Measurements from ENCODE around the gene ROR2.

The ROR2 gene

DNA sequence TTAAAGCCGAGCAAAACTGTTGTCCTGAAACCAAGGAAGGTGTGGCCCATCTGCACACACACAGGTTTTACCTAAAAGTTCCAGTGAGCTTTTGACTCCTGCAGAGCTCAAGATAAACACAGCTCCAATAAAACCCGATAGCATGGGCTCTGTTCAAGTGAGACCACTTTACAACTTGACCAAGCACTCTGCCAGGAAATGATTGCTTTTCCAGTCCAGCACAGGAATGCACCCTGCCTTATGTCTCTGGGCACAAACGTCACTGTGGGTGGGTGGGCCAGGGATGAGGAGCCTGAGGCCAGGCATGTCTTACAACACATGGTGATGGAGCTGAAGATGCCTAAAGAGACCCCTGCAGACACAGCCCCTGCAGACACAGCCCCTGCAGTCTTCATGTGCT lies 115.3 kb downstream of the ROR2 start:
- TF ChIP-seq, protein P1, sequence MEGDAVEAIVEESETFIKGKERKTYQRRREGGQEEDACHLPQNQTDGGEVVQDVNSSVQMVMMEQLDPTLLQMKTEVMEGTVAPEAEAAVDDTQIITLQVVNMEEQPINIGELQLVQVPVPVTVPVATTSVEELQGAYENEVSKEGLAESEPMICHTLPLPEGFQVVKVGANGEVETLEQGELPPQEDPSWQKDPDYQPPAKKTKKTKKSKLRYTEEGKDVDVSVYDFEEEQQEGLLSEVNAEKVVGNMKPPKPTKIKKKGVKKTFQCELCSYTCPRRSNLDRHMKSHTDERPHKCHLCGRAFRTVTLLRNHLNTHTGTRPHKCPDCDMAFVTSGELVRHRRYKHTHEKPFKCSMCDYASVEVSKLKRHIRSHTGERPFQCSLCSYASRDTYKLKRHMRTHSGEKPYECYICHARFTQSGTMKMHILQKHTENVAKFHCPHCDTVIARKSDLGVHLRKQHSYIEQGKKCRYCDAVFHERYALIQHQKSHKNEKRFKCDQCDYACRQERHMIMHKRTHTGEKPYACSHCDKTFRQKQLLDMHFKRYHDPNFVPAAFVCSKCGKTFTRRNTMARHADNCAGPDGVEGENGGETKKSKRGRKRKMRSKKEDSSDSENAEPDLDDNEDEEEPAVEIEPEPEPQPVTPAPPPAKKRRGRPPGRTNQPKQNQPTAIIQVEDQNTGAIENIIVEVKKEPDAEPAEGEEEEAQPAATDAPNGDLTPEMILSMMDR (IDR thresholded peaks at IDR 0.05), result no peak

DNA sequence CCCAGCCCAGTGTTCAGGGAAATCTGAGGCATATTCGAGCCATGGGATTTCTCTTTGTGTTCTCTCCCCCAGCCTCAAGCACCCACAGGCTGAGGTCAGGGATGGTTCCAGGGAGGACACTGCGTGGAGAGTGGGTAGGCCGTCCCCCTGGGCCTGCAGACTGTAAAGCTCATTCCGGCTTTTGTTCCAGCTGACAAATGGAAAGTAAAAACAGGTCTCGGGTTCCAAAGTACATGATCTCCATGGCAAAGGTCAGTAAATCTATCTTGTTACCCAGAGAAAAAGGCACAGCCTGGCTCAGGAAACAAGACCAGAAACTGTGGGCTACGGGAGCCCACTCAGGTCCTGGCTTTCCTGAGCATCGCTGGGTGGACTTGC lies 116.2 kb downstream of the ROR2 start:
- TF ChIP-seq, protein P1 (IDR thresholded peaks at IDR 0.05), result no peak

DNA sequence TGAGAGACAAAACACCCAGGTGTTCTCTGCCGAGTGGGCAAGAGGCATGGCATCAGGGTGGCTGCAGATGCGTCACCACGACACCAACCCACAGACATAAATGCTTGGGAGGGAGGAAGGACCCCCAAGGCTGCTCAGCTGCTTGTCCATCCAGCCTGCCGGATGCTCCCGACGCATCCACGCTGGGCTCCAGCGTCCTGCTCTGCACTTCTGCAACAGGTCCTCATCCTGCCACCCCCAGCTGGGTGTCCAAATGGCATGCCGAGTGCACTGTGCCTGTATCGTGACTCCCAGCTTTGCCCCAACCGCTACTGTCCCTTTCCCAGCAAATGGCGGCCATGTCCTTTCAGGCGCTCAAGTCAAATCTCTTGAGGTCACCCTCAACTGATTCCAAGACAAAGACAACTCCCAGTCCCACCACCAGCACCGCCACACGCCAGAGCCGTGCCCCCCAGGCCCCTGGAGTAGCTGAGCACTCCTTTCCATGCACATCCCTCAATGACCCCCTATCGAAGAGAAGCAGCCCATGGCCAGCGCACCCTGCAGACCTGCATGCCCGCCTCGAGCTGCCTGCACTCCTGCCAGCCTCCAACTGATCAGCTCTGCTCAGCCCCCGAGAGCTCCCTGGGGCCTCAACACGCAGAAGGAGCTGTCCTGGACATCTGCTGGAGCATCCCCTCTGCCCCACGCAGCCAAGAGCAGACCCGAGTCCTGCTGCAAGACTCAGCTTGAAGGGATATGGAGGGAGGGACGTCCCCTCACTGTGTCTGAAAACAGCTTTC lies 116.7 kb downstream of the ROR2 start:
- TF ChIP-seq, protein P1 (IDR thresholded peaks at IDR 0.05), result no peak

DNA sequence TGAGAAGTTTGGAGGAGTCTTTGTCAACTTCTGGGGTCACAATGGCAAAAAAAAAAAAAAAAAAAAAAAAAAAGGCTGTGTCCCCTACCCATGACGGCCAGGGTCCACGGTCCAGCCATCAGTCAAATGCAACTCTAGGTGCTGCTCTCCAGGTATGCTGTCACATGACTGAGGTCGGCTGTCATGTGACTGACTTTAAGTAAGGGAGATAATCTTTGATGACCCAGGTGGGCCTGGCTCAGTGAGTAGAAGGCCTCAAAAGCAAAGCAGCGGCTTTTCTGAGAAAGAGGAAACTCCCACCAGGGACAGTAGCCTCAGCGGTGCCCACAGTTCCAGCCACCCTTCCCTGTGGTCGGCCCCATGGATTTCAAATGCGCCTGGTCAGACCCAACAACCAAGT lies 117.7 kb downstream of the ROR2 start:
- TF ChIP-seq, protein P1 (IDR thresholded peaks at IDR 0.05), result no peak

DNA sequence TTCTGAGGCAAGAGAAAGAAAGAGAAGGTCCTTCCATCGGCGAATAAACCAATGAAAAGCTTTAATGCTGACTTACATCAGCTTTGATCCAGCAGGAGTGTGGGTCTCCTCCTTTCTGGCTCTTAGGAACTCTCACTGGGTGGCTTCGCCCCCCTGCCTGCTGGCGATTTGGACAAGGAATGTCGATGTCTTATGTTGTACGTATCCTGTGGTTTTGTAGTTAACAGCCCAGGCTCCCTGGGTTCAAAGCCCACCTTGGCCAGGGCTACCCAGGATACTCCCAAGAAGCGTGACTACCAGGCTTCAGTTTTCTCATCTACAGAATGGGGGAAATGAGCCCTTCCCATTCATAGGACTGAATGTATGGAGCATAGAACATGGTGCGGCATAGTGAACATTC lies 124.2 kb downstream of the ROR2 start:
- TF ChIP-seq, protein P1 (IDR thresholded peaks at IDR 0.05), result no peak

DNA sequence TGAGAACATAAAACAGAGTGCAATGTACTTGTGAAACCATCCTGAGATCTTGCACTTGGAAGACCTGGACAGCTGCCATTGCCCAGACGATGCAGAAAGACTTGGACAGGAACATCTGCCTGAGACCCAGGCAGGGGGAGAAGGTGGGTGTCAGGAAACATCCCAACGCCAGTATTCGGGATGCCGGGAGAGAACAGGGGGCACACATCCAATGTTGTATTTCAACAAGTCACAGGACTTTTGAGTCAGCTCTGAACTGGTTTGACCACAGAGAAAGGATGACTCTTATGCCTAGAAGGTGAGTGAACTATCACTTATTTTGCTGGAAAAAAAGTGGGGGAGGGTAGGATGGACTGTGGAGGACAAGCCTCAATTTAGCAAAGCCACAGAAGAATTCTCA lies 124.6 kb downstream of the ROR2 start:
- TF ChIP-seq, protein P1 (IDR thresholded peaks at IDR 0.05), result no peak

DNA sequence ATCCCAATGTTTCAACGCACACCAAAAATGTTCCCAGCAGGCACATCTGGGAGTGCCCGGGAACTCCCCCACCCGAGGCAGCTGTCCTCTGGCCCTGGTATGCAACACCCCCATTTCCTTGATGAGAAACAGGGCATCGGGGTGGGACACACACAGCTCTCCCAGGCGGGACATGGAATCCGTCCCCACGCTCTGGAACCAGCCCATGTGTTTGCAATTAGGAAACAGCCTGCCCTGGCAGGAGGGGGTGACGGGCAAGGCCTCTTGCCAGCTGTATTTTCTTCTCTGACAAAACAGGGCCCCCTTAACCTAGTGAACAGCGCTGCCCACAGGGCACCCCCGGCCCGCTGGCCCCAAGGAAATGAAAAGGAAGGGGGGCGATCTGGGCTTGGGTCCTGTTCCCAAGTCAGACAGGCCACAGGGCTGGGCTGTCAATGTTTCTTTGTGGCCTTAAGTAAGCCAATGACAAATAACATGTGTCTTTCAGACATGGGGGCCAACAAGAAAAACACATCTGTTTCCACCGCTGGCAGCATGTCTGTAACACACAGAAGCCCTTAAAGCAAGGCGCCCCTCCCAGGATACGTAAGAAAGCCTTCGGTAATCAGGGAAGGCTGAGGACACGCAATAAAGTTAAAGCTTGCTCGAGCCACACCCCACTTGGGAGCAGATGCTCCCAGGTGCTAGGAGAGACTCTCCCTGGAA lies 125.3 kb downstream of the ROR2 start:
- TF ChIP-seq, protein P1 (IDR thresholded peaks at IDR 0.05), result no peak
